GM19328 (cell line): ENCODE measurements around the gene FBXL13.
A peak's percentile ranks its signal among the peaks of the same experiment; 100 is the strongest.
"Not testable (repeated sequence)": the region's sequence is repeated elsewhere in the genome, so short reads cannot be mapped to it uniquely, and the experiment has no call there.

ENCODE experiments used
- ATAC-seq: cut with Tn5 transposase; IDR thresholded peaks from one replicate; pipeline ENCODE4 v1.9.1; 2021; ENCODE audit warnings: mild to moderate bottlenecking, moderate library complexity; ENCODE audit not compliant: unreplicated experiment

Gene FBXL13

DNA sequence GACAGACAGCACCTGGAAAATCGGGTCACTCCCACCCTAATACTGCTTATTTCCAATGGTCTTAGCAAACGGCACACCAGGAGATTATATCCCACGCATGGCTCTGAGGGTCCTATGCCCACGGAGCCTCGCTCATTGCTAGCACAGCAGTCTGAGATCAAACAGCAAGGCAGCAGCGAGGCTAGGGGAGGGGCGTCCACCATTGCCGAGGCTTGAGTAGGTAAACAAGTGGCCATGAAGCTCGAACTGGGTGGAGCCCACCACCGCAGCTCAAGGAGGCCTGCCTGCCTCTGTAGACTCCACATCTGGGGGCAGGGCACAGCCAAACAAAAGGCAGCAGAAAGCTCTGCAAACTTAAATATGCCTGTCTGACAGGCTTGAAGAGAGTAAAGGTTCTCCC lies 293.7 kb downstream of the FBXL13 start:
- not testable (repeated sequence) for ATAC-seq

DNA sequence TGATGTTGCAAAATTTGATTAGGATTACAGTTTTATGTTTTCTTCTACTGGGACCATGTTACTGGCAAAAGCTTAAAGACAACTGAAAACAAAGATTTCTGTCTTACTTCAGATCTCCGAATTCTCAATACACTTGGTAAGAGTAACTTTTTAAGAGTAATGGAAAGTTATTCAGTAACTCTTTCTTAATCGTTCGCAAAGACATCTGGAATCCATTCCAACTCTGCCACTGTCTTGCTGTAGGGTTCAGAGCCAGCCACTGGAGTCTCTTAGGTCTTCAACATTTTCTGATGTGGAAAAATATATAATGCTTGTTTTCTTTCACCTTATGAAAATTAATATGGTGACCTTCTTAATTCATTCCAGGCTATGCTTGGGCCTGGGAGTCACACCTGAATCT lies 295.9 kb downstream of the FBXL13 start:
- not testable (repeated sequence) for ATAC-seq

DNA sequence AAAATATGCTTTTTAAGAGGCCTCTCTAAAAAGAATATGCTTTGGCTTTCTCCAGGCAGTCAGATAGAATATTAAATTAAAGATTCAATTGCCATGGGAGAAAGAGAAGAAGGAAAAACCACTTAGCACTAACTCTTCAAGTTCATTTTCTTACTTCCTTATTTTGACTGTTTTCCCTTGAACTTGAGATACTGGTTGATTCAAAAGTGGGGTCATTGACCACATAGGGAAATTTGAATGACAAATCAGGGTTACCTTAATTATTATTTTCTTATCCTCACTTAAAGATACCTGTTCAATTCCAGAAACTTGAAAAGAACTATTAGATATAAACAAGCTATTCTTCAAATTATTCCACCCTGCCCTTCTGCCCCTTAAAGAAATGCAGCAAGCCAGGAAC lies 298.4 kb downstream of the FBXL13 start:
- ATAC-seq: not testable (repeated sequence)

DNA sequence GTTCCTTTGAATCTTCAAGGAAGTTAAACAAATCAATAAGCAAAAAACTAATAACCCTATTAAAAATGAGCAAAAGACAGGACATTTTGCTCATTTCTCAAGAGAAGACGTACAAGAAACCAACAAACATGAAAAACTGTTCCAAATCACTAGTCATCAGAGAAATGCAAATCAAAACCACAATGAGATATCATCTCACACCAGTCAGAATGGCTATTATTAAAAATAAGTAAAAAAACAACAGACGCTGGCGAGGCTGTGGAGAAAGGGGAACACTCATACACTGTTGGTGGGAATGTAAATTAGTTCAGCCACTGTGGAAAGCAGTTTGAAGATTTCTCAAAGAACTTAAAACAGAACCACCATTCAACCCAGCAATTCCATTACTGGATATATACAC lies 304.1 kb downstream of the FBXL13 start:
- peak; percentile 73 for ATAC-seq

DNA sequence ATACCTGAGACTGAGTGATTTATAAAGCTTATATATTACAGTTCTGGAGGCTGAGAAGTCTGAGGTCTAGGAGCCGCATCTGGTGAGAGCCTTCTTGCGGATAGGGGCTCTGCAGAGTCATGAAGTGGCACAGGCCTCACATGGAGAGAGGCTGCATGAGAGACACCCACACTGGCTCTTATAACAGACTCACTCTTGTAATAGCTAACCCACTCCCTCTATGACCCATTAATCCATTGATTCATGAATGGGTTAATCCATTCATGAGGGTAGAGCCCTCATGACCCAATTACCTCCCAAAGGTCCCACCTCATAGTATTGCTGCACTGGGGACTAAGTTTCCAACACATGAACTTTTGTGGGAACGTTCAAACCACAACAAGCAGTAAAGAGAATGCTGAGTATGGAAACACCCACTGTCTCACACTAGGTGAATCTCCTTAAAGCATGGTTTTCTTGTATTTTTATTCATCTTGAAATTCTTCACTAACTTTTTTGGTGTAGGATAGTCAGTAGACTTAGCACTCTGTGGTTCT lies 304.9 kb downstream of the FBXL13 start:
- ATAC-seq: not testable (repeated sequence)

DNA sequence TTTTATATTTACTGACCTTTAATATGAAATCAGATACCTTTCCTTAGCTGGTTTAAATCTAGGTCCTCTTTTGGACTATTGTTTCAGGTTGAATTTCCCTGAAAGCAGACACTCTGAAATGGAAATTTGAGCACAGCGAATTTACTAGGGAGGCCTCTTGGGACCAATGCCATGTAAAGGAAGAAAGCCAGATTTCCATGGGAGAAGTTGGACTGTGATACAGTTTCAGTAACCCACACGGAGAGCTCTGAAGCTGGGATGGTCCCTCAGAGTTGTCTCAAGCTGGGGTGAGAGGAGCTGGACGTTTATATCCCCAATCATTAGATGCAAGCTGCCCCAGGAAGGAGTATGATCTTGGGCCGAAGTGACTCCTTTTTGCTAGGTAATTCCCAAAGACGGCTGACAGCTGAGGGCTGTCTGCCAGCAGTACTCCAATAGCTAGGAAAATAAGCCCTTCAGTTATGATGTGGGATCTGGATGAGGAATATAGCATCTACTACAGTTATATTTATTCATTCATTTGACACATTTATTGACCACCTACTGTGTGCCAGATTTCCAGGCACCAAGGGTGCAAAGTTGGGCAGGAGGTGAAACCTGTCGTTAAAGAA lies 311.2 kb downstream of the FBXL13 start:
- not testable (repeated sequence) for ATAC-seq
